GM18526 (cell line): Measurements from ENCODE around the gene TPK1.

Source experiments
- POLR2A ChIP-seq: IDR thresholded peaks from 3 replicates; pipeline ENCODE4 v1.6.1; 2011; ENCODE audit not compliant: insufficient read length; ENCODE audit errors: extremely low read depth

TPK1 gene

DNA sequence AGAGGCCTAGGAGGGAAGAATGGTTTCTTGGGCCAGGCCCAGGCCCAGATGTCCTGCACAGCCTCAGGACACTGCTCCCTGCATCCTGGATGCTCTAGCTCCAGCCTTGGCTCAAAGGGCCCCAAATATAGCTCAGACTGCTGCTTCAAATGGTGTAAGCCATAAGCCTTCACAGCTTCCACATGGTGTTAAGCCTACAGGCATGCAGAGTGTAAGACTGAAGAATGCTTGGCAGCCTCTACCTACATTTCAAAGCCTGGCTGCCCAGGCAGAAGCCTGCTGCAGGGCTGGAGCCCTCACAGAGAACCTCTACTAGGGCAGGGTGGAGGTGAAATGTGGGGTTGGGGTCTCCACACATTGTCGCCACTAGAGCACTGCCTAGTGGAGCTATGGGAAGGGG lies 118.1 kb downstream of the TPK1 start:
- no peak for TF ChIP-seq POLR2A

DNA sequence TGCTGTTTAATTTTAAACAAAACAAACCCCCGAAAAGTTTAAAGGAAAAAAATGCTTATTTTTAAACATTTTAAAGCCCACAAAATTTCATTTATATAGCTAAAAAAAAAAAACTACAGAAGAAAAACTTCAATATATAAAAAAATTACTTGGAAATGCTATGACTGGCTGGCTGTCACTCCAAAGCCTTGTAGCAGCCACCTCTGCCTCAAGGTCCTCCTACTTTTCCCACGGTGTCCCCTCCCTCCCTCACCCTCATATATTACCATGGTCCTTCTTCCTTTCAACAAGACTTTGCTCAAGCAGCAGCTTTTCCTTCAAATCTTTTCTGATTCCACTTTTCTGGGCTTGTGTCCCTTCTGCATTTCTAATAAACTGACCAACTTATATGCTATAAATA lies 122.0 kb downstream of the TPK1 start:
- no peak for TF ChIP-seq POLR2A

GRCh38 chr7:144710791-144711190 lies 125.1 kb downstream of the TPK1 start:
- TF ChIP-seq POLR2A: no peak

GRCh38 chr7:144709066-144709465 lies 126.8 kb downstream of the TPK1 start:
- no peak for TF ChIP-seq POLR2A

- no peak for TF ChIP-seq POLR2A
These were observed 144.6 kb downstream of the TPK1 start for GRCh38 chr7:144691240-144691639.

DNA sequence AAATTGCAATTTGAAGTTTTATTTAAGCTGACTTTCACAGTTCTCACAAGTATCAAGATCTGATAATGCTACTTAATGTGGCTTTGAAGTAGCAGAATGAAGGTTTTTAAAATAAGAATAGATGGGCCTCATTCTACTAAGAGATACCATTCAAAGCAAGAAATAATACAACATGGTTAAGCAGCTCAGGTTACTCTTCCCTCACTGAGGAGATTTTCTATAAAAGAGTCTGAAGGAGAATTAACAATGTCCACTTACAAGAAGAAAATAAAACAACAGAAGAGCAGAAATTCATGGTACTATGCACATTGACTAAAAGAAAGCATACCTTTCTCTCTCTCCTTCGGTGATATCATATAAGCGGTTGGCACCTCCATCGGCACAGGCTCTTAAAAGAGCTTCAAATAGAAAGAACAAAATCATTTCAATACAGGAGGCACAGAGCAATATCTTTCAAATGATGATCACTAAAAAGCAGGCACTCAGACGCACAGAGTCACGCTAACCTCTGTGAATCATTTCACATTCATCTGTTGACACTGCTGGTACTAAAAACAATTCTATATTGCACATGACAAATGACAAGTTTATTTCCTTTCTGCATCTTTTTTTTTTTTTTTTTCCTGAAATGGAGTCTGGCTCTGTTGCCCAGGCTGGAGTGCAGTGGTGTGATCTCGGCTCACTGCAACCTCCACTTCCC lies 153.1 kb downstream of the TPK1 start:
- TF ChIP-seq POLR2A: no peak

- TF ChIP-seq POLR2A: no peak
These were observed 159.4 kb downstream of the TPK1 start for GRCh38 chr7:144676492-144676891.

DNA sequence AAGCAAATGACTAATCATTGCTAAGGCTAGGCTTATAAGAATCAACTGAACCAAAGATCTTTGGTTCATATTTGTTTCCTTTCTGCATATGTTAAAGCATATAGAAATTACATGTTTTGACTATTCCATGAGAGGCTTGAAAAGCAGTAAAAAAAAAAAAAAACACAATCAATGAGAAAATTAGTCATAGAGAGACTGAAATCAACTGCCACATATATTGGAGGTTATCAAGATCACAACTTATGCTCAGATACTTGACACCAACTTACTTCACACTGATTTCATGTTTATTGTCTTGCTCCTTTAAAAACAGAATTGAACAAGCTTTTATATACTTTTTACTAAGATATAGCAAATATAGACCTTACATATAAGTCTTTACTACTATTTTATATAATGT lies 161.3 kb downstream of the TPK1 start:
- no peak for TF ChIP-seq POLR2A

- no peak for TF ChIP-seq POLR2A
These were observed 163.0 kb downstream of the TPK1 start for GRCh38 chr7:144672869-144673268.

- TF ChIP-seq POLR2A: no peak
These were observed 164.4 kb downstream of the TPK1 start for GRCh38 chr7:144671429-144671828.

- TF ChIP-seq POLR2A: no peak
These were observed 165.6 kb downstream of the TPK1 start for GRCh38 chr7:144670218-144670617.

DNA sequence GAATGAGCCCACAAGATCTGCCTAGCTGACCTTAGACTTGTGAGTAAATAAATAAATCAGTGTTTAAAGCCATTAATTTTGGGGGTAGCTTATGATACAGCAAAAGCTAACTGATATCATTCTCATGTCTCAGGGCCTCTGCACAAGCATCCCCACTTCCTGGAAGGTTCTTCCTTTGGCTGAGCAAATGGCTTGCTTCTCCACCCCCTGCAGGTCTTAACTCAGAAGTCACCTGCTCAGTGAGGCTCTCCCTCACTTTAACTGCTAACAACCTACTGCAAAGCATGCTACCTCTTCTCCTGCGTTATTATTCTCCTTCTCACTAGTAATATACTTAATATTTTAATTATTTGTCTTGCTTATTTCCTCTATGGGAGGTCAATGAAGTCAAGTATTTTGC lies 167.3 kb downstream of the TPK1 start:
- TF ChIP-seq POLR2A: no peak

DNA sequence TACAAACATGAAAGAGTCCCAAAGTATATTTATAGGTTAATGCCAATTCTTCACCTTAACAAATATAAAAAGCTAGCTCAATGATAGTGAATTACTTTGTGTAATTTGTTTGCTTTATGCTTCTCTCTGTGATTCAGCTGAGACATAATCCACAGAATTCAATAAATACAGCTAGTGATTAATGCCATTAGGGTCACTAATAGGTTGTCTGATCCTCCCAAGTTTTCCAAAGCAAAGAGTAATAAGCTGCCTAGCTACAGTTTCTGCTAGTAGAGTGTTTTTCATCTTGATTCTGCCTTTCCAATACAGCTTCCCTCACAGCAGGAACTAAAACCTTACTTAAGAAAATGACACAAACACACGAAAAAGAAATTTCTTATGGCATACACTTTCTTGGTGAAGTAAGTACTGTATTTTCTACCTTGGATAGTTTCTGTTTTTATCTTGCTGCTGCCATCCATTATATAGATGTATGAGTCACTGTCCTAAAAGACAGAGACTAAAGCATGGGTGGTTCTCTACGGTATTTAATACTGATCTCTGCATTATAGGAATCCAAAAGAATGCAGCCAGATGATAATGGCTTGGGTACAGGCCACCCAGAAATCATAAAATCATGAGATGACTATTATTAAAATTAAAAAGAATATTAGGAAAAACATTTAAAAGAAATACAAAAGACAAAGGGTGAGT lies 170.0 kb downstream of the TPK1 start:
- no peak for TF ChIP-seq POLR2A

DNA sequence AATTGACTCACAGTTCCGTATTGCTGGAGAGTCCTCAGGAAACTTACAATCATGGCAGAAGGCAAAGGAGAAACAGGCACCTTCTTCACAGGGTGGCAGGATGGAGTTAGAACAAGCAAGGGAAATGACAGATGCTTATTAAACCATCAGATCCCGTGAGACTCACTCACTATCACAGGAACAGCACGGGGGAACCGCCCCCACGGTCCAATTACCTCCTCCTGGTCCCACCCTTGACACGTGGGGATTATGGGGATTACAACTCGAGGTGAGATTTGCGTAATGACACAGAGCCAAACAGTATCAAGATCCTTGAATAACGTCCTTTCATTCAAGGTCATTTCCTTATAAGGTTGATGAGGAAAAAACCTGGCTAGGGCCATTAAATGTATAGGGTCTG lies 176.6 kb downstream of the TPK1 start:
- no peak for TF ChIP-seq POLR2A

DNA sequence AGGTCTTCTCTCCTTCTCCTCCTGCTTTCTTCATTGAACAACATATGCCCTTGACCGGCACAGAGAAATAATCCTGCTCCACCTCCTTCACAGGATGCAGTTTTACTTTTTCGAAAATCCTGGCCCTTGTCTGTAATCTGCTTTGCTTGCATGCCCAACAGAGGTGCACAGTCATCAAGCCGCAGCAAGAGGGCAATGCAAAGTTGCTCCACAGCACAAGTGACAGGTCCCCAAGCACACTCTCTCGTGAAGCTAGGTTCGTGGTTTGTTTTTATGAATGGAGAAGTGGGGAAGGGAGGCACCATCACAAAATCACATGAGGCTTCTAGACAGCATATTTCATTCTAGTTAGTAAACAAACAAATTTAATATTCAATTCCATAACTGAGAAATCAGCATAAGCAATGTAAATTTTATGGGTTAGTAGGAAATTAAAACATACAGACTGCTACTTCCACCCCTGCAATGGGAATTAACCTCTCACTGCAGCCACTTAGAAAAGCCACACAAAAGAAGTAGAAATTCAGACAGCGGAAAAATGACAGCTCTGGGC lies 178.8 kb downstream of the TPK1 start:
- no peak for TF ChIP-seq POLR2A

GRCh38 chr7:144653449-144653848 lies 182.4 kb downstream of the TPK1 start:
- no peak for TF ChIP-seq POLR2A
